ENCODE results near the gene MPV17L2. TPM values are rescaled to one million over a fixed set of nuclear protein-coding genes. Genes with fewer than 3 reads are reported as not detected.

The MPV17L2 gene
- polyA plus RNA-seq, 4 donors = 6.0 to 25.9 (median 17.2) TPM

- H3K36me3 ChIP-seq (ENCODE audit: control insufficient read depth in 3 of 3, insufficient read depth in 2 of 3, low read depth in 1 of 3, low read length in 3 of 3) = no peaks in the 10 kb centered on the region
- 15 to 24% (median 20%) methylated on average over 37 of the region's 37 CpGs for WGBS, 3 donors
- H3K4me1 ChIP-seq (ENCODE audit: control insufficient read depth in 3 of 3, insufficient read depth in 2 of 3, low read depth in 1 of 3, low read length in 2 of 3) = no peaks in the 10 kb centered on the region
- H3K4me3 ChIP-seq (ENCODE audit: low read depth in 1 of 3, low read length in 3 of 3) = no peak overlapping the region
- DNase-seq = peak; percentile 37 to 84
- H3K9me3 ChIP-seq (ENCODE audit: control insufficient read depth in 2 of 2, insufficient read depth in 1 of 2, low read depth in 1 of 2, low read length in 1 of 2) = peaks cover 0 to 11% of the 10 kb centered on the region in 2 donors
- no peak for FAIRE-seq
- peaks cover 3 to 56% (median 20%) of the 10 kb centered on the region in 3 donors for H3K27me3 ChIP-seq (ENCODE audit: control insufficient read depth in 3 of 3, insufficient read depth in 3 of 3, low read length in 3 of 3)
- no peak overlapping the region for H3K27ac ChIP-seq (ENCODE audit: low read depth in 1 of 3, low read length in 2 of 3)
Measured at GRCh38 chr19:18233224-18233825, 40.3 kb downstream of the MPV17L2 start.

- Histone ChIP-seq H3K36me3 (ENCODE audit: control insufficient read depth in 3 of 3, insufficient read depth in 2 of 3, low read depth in 1 of 3, low read length in 3 of 3) (no peaks in the 10 kb centered on the region), H3K27me3 (ENCODE audit: control insufficient read depth in 3 of 3, insufficient read depth in 3 of 3, low read length in 3 of 3) (peaks cover 3 to 54% (median 20%) of the 10 kb centered on the region in 3 donors), H3K27ac (ENCODE audit: low read depth in 1 of 3, low read length in 2 of 3) (no peak overlapping the region), H3K9me3 (ENCODE audit: control insufficient read depth in 2 of 2, insufficient read depth in 1 of 2, low read depth in 1 of 2, low read length in 1 of 2) (peaks cover 0 to 11% of the 10 kb centered on the region in 2 donors), H3K4me3 (ENCODE audit: low read depth in 1 of 3, low read length in 3 of 3) (no peak overlapping the region), H3K4me1 (ENCODE audit: control insufficient read depth in 3 of 3, insufficient read depth in 2 of 3, low read depth in 1 of 3, low read length in 2 of 3) (no peaks in the 10 kb centered on the region)
- FAIRE-seq (no peak), DNase-seq (no peak)
- WGBS, 3 donors = 34 to 35% (median 35%) methylated on average over 6 of the region's 6 CpGs
Measured at GRCh38 chr19:18234194-18234593, 41.2 kb downstream of the MPV17L2 start.

GRCh38 chr19:18239303-18239702 is 46.3 kb downstream of the MPV17L2 start:
- no peak for FAIRE-seq
- no peaks in the 10 kb centered on the region for H3K9me3 ChIP-seq (ENCODE audit: control insufficient read depth in 2 of 2, insufficient read depth in 1 of 2, low read depth in 1 of 2, low read length in 1 of 2)

GRCh38 chr19:18245297-18245696 is 52.3 kb downstream of the MPV17L2 start:
- Histone ChIP-seq H3K27me3 (ENCODE audit: control insufficient read depth in 3 of 3, insufficient read depth in 3 of 3, low read length in 3 of 3) (peaks cover 0 to 2% (median 2%) of the 10 kb centered on the region in 3 donors), H3K9me3 (ENCODE audit: control insufficient read depth in 2 of 2, insufficient read depth in 1 of 2, low read depth in 1 of 2, low read length in 1 of 2) (peaks cover 0 to 6% of the 10 kb centered on the region in 2 donors), H3K4me1 (ENCODE audit: control insufficient read depth in 3 of 3, insufficient read depth in 2 of 3, low read depth in 1 of 3, low read length in 2 of 3) (no peaks in the 10 kb centered on the region), H3K27ac (ENCODE audit: low read depth in 1 of 3, low read length in 2 of 3) (no peak overlapping the region), H3K4me3 (ENCODE audit: low read depth in 1 of 3, low read length in 3 of 3) (no peak overlapping the region), H3K36me3 (ENCODE audit: control insufficient read depth in 3 of 3, insufficient read depth in 2 of 3, low read depth in 1 of 3, low read length in 3 of 3) (no peaks in the 10 kb centered on the region)
- no peak for DNase-seq
- FAIRE-seq = no peak
- WGBS, 3 donors = 66 to 73% (median 72%) methylated on average over 7 of the region's 7 CpGs

More at GRCh38 chr19:18239303-18239702, 46.3 kb downstream of the MPV17L2 start:
- WGBS, 3 donors = 32 to 39% (median 38%) methylated on average over 12 of the region's 12 CpGs
- DNase-seq = no peak
- Histone ChIP-seq H3K27ac (ENCODE audit: low read depth in 1 of 3, low read length in 2 of 3) (no peak overlapping the region), H3K27me3 (ENCODE audit: control insufficient read depth in 3 of 3, insufficient read depth in 3 of 3, low read length in 3 of 3) (peaks cover 0 to 13% (median 2%) of the 10 kb centered on the region in 3 donors), H3K36me3 (ENCODE audit: control insufficient read depth in 3 of 3, insufficient read depth in 2 of 3, low read depth in 1 of 3, low read length in 3 of 3) (no peaks in the 10 kb centered on the region), H3K4me3 (ENCODE audit: low read depth in 1 of 3, low read length in 3 of 3) (no peak overlapping the region), H3K4me1 (ENCODE audit: control insufficient read depth in 3 of 3, insufficient read depth in 2 of 3, low read depth in 1 of 3, low read length in 2 of 3) (no peaks in the 10 kb centered on the region)

Other genes with a start within 250 kb of the MPV17L2 start
- under 1 TPM in 2 of 4 donors, not detected in 2; 0.24 to 0.41 TPM for gene KCNN1, start 226.1 kb upstream of the MPV17L2 start, polyA plus RNA-seq
- gene ARRDC2, start 185.0 kb upstream of the MPV17L2 start, polyA plus RNA-seq = 10 to 100 TPM in 3 of 4 donors, 1 to 10 TPM in 1; 6.9 to 31.5 (median 28.4) TPM
- 1 to 10 TPM in 2 of 4 donors, under 1 TPM in 2; 0.81 to 2.4 (median 1.3) TPM for gene IL12RB1, start 106.3 kb upstream of the MPV17L2 start, polyA plus RNA-seq
- 10 to 100 TPM in 3 of 4 donors, 1 to 10 TPM in 1; 9.3 to 34.6 (median 24.9) TPM for gene MAST3, start 95.4 kb upstream of the MPV17L2 start, polyA plus RNA-seq
- 10 to 100 TPM in 2 of 4 donors, 1 to 10 TPM in 2; 1.6 to 71.3 (median 8.1) TPM for gene PIK3R2, start 40.1 kb upstream of the MPV17L2 start, polyA plus RNA-seq
- 100 to 1,000 TPM in 2 of 4 donors, 10 to 100 TPM in 2; 51.9 to 480 (median 135) TPM for gene IFI30, start 19.4 kb upstream of the MPV17L2 start, polyA plus RNA-seq
- 1 to 10 TPM in 3 of 4 donors, under 1 TPM in 1; 0.81 to 6.0 (median 1.9) TPM for gene RAB3A, start 10.8 kb downstream of the MPV17L2 start, polyA plus RNA-seq
- 1 to 10 TPM in 1 of 4 donors, under 1 TPM in 1, not detected in 2; 0.52 to 1.1 TPM for gene PDE4C, start 33.2 kb downstream of the MPV17L2 start, polyA plus RNA-seq
- 10 to 100 TPM in 1 of 4 donors, 1 to 10 TPM in 3; 1.5 to 15.2 (median 4.9) TPM for gene IQCN, start 81.2 kb downstream of the MPV17L2 start, polyA plus RNA-seq
- gene JUND, start 88.4 kb downstream of the MPV17L2 start, polyA plus RNA-seq = 100 to 1,000 TPM; 129 to 211 (median 162) TPM
- gene LSM4, start 129.9 kb downstream of the MPV17L2 start, polyA plus RNA-seq = 100 to 1,000 TPM; 102 to 269 (median 186) TPM
- gene PGPEP1, start 147.4 kb downstream of the MPV17L2 start, polyA plus RNA-seq = 10 to 100 TPM; 29.1 to 77.9 (median 38.6) TPM
- gene GDF15, start 192.9 kb downstream of the MPV17L2 start, polyA plus RNA-seq = 10 to 100 TPM in 3 of 4 donors, 1 to 10 TPM in 1; 4.5 to 41.5 (median 20.1) TPM
- 1 to 10 TPM in 3 of 4 donors, under 1 TPM in 1; 0.89 to 5.1 (median 3.4) TPM for gene LRRC25, start 204.4 kb downstream of the MPV17L2 start, polyA plus RNA-seq
- 100 to 1,000 TPM in 1 of 4 donors, 10 to 100 TPM in 3; 15.9 to 117 (median 44.2) TPM for gene SSBP4, start 226.2 kb downstream of the MPV17L2 start, polyA plus RNA-seq
- 10 to 100 TPM in 2 of 4 donors, 1 to 10 TPM in 2; 4.5 to 72.1 (median 9.3) TPM for gene ISYNA1, start 244.9 kb downstream of the MPV17L2 start, polyA plus RNA-seq

Measured in small intestine (tissue), 7 donors.